Measurements from ENCODE around the gene MORN3.
"Not testable (repeated sequence)": the region's sequence is repeated elsewhere in the genome, so short reads cannot be mapped to it uniquely, and the experiment has no call there.

DNA sequence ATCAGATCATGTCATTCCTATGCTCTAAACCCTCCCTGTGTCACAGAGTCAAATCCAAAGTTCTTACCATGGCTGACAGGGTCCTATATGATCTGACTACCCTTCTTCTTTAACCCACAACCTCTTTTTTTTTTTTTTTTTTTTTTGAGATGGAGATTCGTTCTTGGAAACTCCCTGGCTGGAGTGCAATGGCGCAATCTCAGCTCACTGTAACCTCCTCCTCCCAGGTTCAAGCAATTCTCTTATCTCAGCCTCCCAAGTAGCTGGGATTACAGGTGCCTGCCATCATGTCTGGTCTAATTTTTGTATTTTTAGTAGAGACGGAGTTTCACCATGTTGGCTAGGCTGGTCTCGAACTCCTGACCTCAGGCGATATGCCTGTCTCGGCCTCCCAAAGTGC is 2.6 kb downstream of the MORN3 start:
- TF ChIP-seq, protein P1, sequence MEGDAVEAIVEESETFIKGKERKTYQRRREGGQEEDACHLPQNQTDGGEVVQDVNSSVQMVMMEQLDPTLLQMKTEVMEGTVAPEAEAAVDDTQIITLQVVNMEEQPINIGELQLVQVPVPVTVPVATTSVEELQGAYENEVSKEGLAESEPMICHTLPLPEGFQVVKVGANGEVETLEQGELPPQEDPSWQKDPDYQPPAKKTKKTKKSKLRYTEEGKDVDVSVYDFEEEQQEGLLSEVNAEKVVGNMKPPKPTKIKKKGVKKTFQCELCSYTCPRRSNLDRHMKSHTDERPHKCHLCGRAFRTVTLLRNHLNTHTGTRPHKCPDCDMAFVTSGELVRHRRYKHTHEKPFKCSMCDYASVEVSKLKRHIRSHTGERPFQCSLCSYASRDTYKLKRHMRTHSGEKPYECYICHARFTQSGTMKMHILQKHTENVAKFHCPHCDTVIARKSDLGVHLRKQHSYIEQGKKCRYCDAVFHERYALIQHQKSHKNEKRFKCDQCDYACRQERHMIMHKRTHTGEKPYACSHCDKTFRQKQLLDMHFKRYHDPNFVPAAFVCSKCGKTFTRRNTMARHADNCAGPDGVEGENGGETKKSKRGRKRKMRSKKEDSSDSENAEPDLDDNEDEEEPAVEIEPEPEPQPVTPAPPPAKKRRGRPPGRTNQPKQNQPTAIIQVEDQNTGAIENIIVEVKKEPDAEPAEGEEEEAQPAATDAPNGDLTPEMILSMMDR (IDR thresholded peaks at IDR 0.05), result not testable (repeated sequence)
- not testable (repeated sequence) for TF ChIP-seq POLR2AphosphoS5, POLR2A, EP300 (IDR thresholded peaks at IDR 0.05)
